HG03039 (cell line): ENCODE data around the gene CGNL1.

Experiments
- ATAC-seq: cut with Tn5 transposase; IDR thresholded peaks from one replicate; pipeline ENCODE4 v1.9.1; 2021; ENCODE audit warnings: mild to moderate bottlenecking, moderate library complexity; ENCODE audit not compliant: unreplicated experiment

The CGNL1 gene

GRCh38 chr15:57562196-57562769 lies 186.0 kb downstream of the CGNL1 start:
- no peak for ATAC-seq

- no peak for ATAC-seq
Observed at GRCh38 chr15:57563416-57563815, 187.1 kb downstream of the CGNL1 start.

- ATAC-seq, result no peak
Observed at GRCh38 chr15:57565311-57565710, 189.0 kb downstream of the CGNL1 start.

GRCh38 chr15:57566834-57567233 lies 190.5 kb downstream of the CGNL1 start:
- ATAC-seq, result no peak

GRCh38 chr15:57567891-57568290 lies 191.6 kb downstream of the CGNL1 start:
- ATAC-seq, result no peak

GRCh38 chr15:57568299-57568698 lies 192.0 kb downstream of the CGNL1 start:
- ATAC-seq, result no peak

GRCh38 chr15:57570340-57570739 lies 194.0 kb downstream of the CGNL1 start:
- no peak for ATAC-seq

- ATAC-seq, result no peak
Observed at GRCh38 chr15:57570994-57571393, 194.7 kb downstream of the CGNL1 start.

GRCh38 chr15:57571725-57572124 lies 195.4 kb downstream of the CGNL1 start:
- ATAC-seq, result no peak

- no peak for ATAC-seq
Observed at GRCh38 chr15:57572468-57572867, 196.2 kb downstream of the CGNL1 start.

GRCh38 chr15:57573151-57573550 lies 196.8 kb downstream of the CGNL1 start:
- ATAC-seq, result no peak

- ATAC-seq, result no peak
Observed at GRCh38 chr15:57575363-57575762, 199.1 kb downstream of the CGNL1 start.

- ATAC-seq, result no peak
Observed at GRCh38 chr15:57578288-57578900, 202.1 kb downstream of the CGNL1 start.

- no peak for ATAC-seq
Observed at GRCh38 chr15:57580428-57580827, 204.1 kb downstream of the CGNL1 start.

GRCh38 chr15:57580866-57581265 lies 204.6 kb downstream of the CGNL1 start:
- no peak for ATAC-seq

GRCh38 chr15:57582090-57582489 lies 205.8 kb downstream of the CGNL1 start:
- no peak for ATAC-seq

- ATAC-seq, result no peak
Observed at GRCh38 chr15:57583282-57583681, 207.0 kb downstream of the CGNL1 start.

- no peak for ATAC-seq
Observed at GRCh38 chr15:57583720-57584119, 207.4 kb downstream of the CGNL1 start.

GRCh38 chr15:57586661-57587424 lies 210.5 kb downstream of the CGNL1 start:
- ATAC-seq, result no peak

GRCh38 chr15:57589281-57589680 lies 213.0 kb downstream of the CGNL1 start:
- ATAC-seq, result no peak

- no peak for ATAC-seq
Observed at GRCh38 chr15:57589754-57590153, 213.4 kb downstream of the CGNL1 start.

- no peak for ATAC-seq
Observed at GRCh38 chr15:57591237-57591821, 215.0 kb downstream of the CGNL1 start.
